ENCODE measurements around the gene GSTM4. TPM values are rescaled to one million over a fixed set of nuclear protein-coding genes. Genes with fewer than 3 reads are reported as not detected.

The GSTM4 gene
- total RNA-seq, 4 donors from 2014 or later = 30.8 to 68.8 (median 43.7) TPM

- Histone ChIP-seq H3K9me3 (no peaks in the 10 kb centered on the region), H3K36me3 (no peaks in the 10 kb centered on the region), H3K27ac (peak overlapping the region in 2 of 3 donors; percentile 43 to 44), H3K27me3 (no peaks in the 10 kb centered on the region), H3K4me1 (peaks cover 17 to 23% of the 10 kb centered on the region in 2 donors), H3K4me3 (replicated peaks in 1 of 3) (no peak overlapping the region)
- no peak for DNase-seq
- TF ChIP-seq CTCF (IDR thresholded peaks at IDR 0.05) = no peak
- intact Hi-C loops (cut with DNase I) = no loop called here
- WGBS, 2 donors = 64 to 74% methylated on average over 2 of the region's 2 CpGs
These were observed 5.5 kb downstream of the GSTM4 start for GRCh38 chr1:109661391-109661790.

GRCh38 chr1:109664671-109665070 lies 8.8 kb downstream of the GSTM4 start:
- no peak for TF ChIP-seq CTCF (IDR thresholded peaks at IDR 0.05)
- no peak for TF ChIP-seq POLR2A (IDR thresholded peaks at IDR 0.05)
- Histone ChIP-seq H3K9me3 (no peaks in the 10 kb centered on the region), H3K36me3 (no peaks in the 10 kb centered on the region), H3K27me3 (no peaks in the 10 kb centered on the region), H3K4me3 (replicated peaks in 1 of 3) (no peak overlapping the region), H3K27ac (no peak overlapping the region), H3K4me1 (peaks cover 12 to 16% of the 10 kb centered on the region in 2 donors)
- DNase-seq = no peak
- 34 to 91% methylated on average over 1 of the region's 1 CpG for WGBS, 2 donors
- intact Hi-C loops (cut with DNase I) = no loop called here

- TF ChIP-seq POLR2A (IDR thresholded peaks at IDR 0.05) (peak in 1 of 2 donors; percentile 64), CTCF (IDR thresholded peaks at IDR 0.05) (no peak)
- intact Hi-C loops (cut with DNase I) = no loop called here
- peak; percentile 94 to 97 for DNase-seq
- Histone ChIP-seq H3K4me1 (peaks cover 4 to 6% of the 10 kb centered on the region in 2 donors), H3K4me3 (replicated peaks in 1 of 3) (peak within 1 kb of the TSS in 1 of 3 donors; percentile 35), H3K27ac (peak within 1 kb of the TSS; percentile 4 to 10 (median 6)), H3K9me3 (no peaks in the 10 kb centered on the region), H3K36me3 (no peaks in the 10 kb centered on the region), H3K27me3 (no peaks in the 10 kb centered on the region)
- 14 to 21% methylated on average over 16 to 22 of the region's 22 CpGs for WGBS, 2 donors
These were observed 11.7 kb downstream of the GSTM4 start, which contains the start of gene GSTM2 for GRCh38 chr1:109667452-109668122. TSS of gene GSTM2 (plus strand) at chr1:109668057. CDS start at chr1:109668116, 59 bp downstream.

GRCh38 chr1:109668123-109668775 lies 12.3 kb downstream of the GSTM4 start:
- WGBS, 2 donors = 12 to 13% methylated on average over 15 to 21 of the region's 26 CpGs
- TF ChIP-seq POLR2A (IDR thresholded peaks at IDR 0.05) = no peak
- no peak for TF ChIP-seq CTCF (IDR thresholded peaks at IDR 0.05)
- DNase-seq = peak in 1 of 2 donors; percentile 21
- H3K27me3 ChIP-seq = no peaks in the 10 kb centered on the region
- peak overlapping the region; percentile 4 to 10 (median 6) for H3K27ac ChIP-seq
- intact Hi-C loops (cut with DNase I) = no loop called here
- H3K4me3 ChIP-seq (replicated peaks in 1 of 3) = peak overlapping the region in 1 of 3 donors; percentile 35
- no peaks in the 10 kb centered on the region for H3K9me3 ChIP-seq
- peaks cover 0 to 3% of the 10 kb centered on the region in 2 donors for H3K36me3 ChIP-seq
- H3K4me1 ChIP-seq = peaks cover 4 to 6% of the 10 kb centered on the region in 2 donors

All from thyroid gland (tissue), 4 donors.